ENCODE data around the gene ROBO1.

DNA sequence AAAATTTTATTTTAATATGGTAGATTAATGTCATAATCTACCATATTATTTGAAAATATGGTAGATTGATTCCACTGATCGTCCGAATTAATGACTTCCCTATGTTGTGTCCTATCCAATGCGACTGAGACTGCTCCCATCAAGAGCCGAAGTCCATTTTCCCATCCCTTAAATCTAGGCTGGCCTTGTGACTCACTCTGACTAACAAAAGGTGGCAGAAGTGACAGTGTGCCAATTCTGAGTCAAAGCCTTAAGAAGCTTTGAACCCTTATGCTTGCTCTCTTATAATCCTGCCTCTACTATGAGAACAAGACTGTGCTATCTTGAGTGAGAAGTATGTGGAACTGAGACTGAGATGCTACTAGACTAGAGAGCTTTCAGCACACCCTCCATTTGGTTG, 387.2 kb downstream of the ROBO1 start:
- TF ChIP-seq EZH2phosphoT487 (conservative IDR thresholded peaks at IDR 0.05; ENCODE audit: low read length): no peak
- TF ChIP-seq, protein P1, sequence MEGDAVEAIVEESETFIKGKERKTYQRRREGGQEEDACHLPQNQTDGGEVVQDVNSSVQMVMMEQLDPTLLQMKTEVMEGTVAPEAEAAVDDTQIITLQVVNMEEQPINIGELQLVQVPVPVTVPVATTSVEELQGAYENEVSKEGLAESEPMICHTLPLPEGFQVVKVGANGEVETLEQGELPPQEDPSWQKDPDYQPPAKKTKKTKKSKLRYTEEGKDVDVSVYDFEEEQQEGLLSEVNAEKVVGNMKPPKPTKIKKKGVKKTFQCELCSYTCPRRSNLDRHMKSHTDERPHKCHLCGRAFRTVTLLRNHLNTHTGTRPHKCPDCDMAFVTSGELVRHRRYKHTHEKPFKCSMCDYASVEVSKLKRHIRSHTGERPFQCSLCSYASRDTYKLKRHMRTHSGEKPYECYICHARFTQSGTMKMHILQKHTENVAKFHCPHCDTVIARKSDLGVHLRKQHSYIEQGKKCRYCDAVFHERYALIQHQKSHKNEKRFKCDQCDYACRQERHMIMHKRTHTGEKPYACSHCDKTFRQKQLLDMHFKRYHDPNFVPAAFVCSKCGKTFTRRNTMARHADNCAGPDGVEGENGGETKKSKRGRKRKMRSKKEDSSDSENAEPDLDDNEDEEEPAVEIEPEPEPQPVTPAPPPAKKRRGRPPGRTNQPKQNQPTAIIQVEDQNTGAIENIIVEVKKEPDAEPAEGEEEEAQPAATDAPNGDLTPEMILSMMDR (IDR thresholded peaks at IDR 0.05; ENCODE audit: insufficient read depth, low read length, poor library complexity, severe bottlenecking): no peak
